ENCODE measurements around the gene ULK4. TPM values are rescaled to one million over a fixed set of nuclear protein-coding genes. Genes with fewer than 3 reads are reported as not detected.

The ULK4 gene
- total RNA-seq, 1 donor from 2014 or later: 18.6 TPM

GRCh38 chr3:41237907-41238306 is 724.0 kb downstream of the ULK4 start:
- CTCF ChIA-PET: no interaction called here
- no peak overlapping the region for H3K27ac Mint-ChIP-seq
- H3K4me3 Mint-ChIP-seq: no peak overlapping the region
- DNase-seq: no peak
- no peaks in the 10 kb centered on the region for H3K4me1 Mint-ChIP-seq
- no peaks in the 10 kb centered on the region for H3K9me3 Mint-ChIP-seq
- POLR2A ChIA-PET: interaction anchor here (0.6 kb wide), 1 partner anchor 788 kb away, joined by 7 read pairs; no protein-coding TSS in a partner anchor
- TF ChIP-seq, protein P1, sequence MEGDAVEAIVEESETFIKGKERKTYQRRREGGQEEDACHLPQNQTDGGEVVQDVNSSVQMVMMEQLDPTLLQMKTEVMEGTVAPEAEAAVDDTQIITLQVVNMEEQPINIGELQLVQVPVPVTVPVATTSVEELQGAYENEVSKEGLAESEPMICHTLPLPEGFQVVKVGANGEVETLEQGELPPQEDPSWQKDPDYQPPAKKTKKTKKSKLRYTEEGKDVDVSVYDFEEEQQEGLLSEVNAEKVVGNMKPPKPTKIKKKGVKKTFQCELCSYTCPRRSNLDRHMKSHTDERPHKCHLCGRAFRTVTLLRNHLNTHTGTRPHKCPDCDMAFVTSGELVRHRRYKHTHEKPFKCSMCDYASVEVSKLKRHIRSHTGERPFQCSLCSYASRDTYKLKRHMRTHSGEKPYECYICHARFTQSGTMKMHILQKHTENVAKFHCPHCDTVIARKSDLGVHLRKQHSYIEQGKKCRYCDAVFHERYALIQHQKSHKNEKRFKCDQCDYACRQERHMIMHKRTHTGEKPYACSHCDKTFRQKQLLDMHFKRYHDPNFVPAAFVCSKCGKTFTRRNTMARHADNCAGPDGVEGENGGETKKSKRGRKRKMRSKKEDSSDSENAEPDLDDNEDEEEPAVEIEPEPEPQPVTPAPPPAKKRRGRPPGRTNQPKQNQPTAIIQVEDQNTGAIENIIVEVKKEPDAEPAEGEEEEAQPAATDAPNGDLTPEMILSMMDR (IDR thresholded peaks at IDR 0.05): no peak
- no peak for ATAC-seq (ENCODE audit: low read depth)
- H3K36me3 Mint-ChIP-seq (ENCODE audit: low read depth): peaks cover 93% of the 10 kb centered on the region
- no peaks in the 10 kb centered on the region for H3K27me3 Mint-ChIP-seq
- intact Hi-C loops (cut with micrococcal nuclease): no loop called here

GRCh38 chr3:41236228-41236627 is 725.7 kb downstream of the ULK4 start:
- POLR2A ChIA-PET: interaction anchor here (0.9 to 1.4 kb wide), 2 partner anchors 24 to 37 kb away, joined by 4 to 5 read pairs; partner anchors contain the start of gene CTNNB1
- TF ChIP-seq, protein P1 (IDR thresholded peaks at IDR 0.05): no peak
- H3K9me3 Mint-ChIP-seq: no peaks in the 10 kb centered on the region
- intact Hi-C loops (cut with micrococcal nuclease): no loop called here
- peaks cover 97% of the 10 kb centered on the region for H3K36me3 Mint-ChIP-seq (ENCODE audit: low read depth)
- no peaks in the 10 kb centered on the region for H3K4me1 Mint-ChIP-seq
- no peak for DNase-seq
- ATAC-seq (ENCODE audit: low read depth): no peak
- H3K27me3 Mint-ChIP-seq: no peaks in the 10 kb centered on the region
- CTCF ChIA-PET: interaction anchor here (0.9 to 1.2 kb wide), 2 partner anchors 655 to 863 kb away, joined by 3 read pairs; no protein-coding TSS in a partner anchor
- no peak overlapping the region for H3K4me3 Mint-ChIP-seq
- no peak overlapping the region for H3K27ac Mint-ChIP-seq

- peaks cover 3% of the 10 kb centered on the region for H3K4me1 Mint-ChIP-seq
- ATAC-seq (ENCODE audit: low read depth) (no peak), DNase-seq (no peak)
- H3K4me3 Mint-ChIP-seq: no peak overlapping the region
- no peak overlapping the region for H3K27ac Mint-ChIP-seq
- TF ChIP-seq, protein P1 (IDR thresholded peaks at IDR 0.05): no peak
- ChIA-PET CTCF (interaction anchor here (0.9 to 1.2 kb wide), 2 partner anchors 654 to 864 kb away, joined by 3 read pairs; no protein-coding TSS in a partner anchor), POLR2A (no interaction called here)
- no peaks in the 10 kb centered on the region for H3K27me3 Mint-ChIP-seq
- H3K36me3 Mint-ChIP-seq (ENCODE audit: low read depth): peaks cover 98% of the 10 kb centered on the region
- intact Hi-C loops (cut with micrococcal nuclease): no loop called here
- H3K9me3 Mint-ChIP-seq: no peaks in the 10 kb centered on the region
These were observed 726.8 kb downstream of the ULK4 start for GRCh38 chr3:41234823-41235721.

DNA sequence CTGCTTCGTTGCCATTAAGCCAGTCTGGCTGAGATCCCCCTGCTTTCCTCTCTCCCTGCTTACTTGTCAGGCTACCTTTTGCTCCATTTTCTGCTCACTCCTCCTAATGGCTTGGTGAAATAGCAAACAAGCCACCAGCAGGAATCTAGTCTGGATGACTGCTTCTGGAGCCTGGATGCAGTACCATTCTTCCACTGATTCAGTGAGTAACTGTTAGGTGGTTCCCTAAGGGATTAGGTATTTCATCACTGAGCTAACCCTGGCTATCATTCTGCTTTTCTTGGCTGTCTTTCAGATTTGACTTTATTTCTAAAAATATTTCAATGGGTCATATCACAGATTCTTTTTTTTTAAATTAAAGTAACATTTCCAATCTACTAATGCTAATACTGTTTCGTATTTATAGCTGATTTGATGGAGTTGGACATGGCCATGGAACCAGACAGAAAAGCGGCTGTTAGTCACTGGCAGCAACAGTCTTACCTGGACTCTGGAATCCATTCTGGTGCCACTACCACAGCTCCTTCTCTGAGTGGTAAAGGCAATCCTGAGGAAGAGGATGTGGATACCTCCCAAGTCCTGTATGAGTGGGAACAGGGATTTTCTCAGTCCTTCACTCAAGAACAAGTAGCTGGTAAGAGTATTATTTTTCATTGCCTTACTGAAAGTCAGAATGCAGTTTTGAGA is 737.6 kb downstream of the ULK4 start:
- peaks cover 59% of the 10 kb centered on the region for H3K36me3 Mint-ChIP-seq (ENCODE audit: low read depth)
- intact Hi-C loops (cut with micrococcal nuclease): no loop called here
- TF ChIP-seq, protein P1 (IDR thresholded peaks at IDR 0.05): no peak
- no peak for ATAC-seq (ENCODE audit: low read depth)
- POLR2A ChIA-PET: interaction anchor here (1.5 kb wide), 1 partner anchor 25 kb away, joined by 12 read pairs; the partner anchor contains the start of gene CTNNB1
- no peak for DNase-seq
- H3K27me3 Mint-ChIP-seq: no peaks in the 10 kb centered on the region
- no peak overlapping the region for H3K4me3 Mint-ChIP-seq
- no peaks in the 10 kb centered on the region for H3K9me3 Mint-ChIP-seq
- CTCF ChIA-PET: no interaction called here
- peaks cover 52% of the 10 kb centered on the region for H3K4me1 Mint-ChIP-seq
- H3K27ac Mint-ChIP-seq: no peak overlapping the region

- peaks cover 55% of the 10 kb centered on the region for H3K36me3 Mint-ChIP-seq (ENCODE audit: low read depth)
- H3K9me3 Mint-ChIP-seq: no peaks in the 10 kb centered on the region
- H3K27me3 Mint-ChIP-seq: no peaks in the 10 kb centered on the region
- ChIA-PET CTCF (no interaction called here), POLR2A (interaction anchor here (1.5 kb wide), 1 partner anchor 24 kb away, joined by 12 read pairs; the partner anchor contains the start of gene CTNNB1)
- TF ChIP-seq, protein P1 (IDR thresholded peaks at IDR 0.05): no peak
- intact Hi-C loops (cut with micrococcal nuclease): no loop called here
- H3K4me1 Mint-ChIP-seq: peaks cover 58% of the 10 kb centered on the region
- no peak overlapping the region for H3K4me3 Mint-ChIP-seq
- H3K27ac Mint-ChIP-seq: no peak overlapping the region
- no peak for ATAC-seq (ENCODE audit: low read depth)
- DNase-seq: no peak
These were observed 738.2 kb downstream of the ULK4 start for GRCh38 chr3:41223691-41224090.
